ENCODE measurements around the gene KLHDC8A.

The KLHDC8A gene

DNA sequence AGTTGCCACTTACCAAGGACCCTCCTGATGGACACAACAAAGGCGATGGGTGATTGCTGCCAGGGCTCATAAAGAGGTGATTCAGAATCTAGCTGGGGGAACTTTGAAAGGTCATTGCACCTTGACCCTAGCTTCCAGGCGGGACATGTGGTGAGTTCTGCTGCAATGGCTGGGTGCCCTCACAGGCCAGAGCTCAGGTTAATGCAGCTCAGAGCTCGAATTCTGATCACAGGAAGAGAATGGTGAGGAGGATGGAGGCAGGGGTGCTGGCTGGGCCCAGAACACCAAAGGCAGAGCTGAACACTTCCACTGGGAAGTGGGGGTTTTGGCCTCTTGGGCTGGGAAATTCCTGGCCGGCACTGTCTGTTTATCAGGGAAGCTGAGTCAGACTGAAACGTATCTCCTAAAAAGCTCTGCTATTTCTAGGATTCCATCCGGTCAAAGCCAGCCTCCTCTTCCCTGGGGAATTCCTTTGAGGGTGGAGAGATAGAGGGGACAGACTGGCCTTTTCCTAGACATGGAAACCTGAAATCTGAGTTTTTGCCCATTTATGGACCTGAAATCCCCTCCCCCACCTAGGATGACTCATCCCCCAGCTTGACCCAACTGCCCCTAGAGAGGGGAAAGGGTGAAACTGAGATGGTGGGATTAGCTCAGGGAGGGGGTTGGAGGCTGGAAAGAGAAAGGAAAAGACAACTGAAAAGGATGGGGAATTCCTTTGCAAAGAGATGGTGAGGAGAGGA lies 62.4 kb downstream of the KLHDC8A start:
- no peak for DNase-seq

DNA sequence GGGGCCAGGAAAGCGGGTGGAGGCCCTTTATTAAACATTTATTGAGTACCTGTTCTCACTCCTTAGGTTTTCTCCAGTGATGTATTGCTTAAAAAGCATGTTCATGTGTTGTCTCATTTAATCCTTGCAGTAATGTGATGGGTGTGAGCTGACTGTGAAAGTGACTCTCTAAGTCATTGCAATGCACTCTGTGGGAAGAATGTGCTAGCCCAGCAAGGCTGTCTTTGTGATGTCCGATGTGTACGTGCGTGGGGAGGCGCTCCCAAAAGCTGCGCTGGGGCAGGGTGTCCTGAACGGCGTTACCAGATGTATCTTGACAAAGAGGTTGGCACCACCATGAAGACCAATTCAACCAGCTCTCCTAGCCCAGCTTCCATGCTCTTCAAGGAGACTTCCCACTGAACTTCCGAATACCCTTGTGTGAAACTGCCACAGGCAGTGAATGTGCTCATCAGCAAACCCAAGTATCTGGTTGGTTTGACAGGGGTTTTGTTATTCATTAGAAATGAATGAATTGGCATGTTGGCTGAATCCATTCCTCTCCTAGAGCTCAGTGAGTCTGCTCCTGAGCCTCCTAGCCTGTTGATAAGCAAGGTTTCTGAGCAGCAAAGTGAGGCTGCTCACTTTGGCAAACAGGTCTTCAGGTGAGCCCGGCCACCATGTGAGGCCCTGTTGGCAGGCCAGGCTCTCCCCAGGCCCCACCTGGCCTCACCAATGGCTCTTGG lies 63.2 kb downstream of the KLHDC8A start:
- no peak for DNase-seq

GRCh38 chr1:205291596-205291995 lies 65.1 kb downstream of the KLHDC8A start:
- DNase-seq = no peak

DNA sequence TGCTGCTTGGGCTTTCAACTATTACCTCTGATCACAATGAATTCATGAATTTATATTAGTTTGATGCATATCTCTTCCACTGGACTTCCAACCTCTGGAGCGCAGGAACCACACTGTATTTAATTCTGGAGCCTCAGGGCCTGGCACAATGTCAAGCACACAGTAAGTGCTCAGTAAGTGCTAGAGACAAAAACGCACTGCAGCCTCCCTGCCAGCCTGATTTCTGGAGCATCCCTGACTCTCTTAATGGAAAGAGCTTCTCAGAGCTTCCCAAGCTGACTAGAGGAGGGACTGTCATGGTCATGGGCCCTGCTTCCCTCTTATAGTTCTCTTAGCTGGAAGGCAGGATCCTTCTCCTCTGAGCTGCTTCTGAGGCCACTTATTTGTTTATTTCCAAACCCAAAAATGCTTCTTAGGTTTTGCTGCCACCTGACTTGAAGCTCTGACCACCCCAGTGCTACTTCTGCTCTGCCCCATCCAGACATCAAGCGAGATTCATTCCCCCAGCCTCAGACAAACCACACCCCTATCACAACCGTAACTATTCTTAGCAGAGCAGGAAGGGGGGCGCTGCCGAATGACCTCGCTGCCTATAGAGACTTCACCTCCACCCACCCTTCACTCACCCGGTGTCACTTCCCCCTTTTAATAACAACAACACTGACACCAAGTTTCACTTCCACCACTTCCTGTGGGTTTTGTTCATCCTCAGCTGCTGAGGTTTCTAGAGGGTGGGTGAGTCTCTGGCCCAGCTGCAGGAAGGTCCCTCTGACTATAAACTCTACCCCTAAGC lies 68.8 kb downstream of the KLHDC8A start:
- peak in 4 of 5 experiments; percentile 50 to 98 (median 83) for DNase-seq

- no peak for DNase-seq
Observed at GRCh38 chr1:205287076-205287475, 69.6 kb downstream of the KLHDC8A start.

DNA sequence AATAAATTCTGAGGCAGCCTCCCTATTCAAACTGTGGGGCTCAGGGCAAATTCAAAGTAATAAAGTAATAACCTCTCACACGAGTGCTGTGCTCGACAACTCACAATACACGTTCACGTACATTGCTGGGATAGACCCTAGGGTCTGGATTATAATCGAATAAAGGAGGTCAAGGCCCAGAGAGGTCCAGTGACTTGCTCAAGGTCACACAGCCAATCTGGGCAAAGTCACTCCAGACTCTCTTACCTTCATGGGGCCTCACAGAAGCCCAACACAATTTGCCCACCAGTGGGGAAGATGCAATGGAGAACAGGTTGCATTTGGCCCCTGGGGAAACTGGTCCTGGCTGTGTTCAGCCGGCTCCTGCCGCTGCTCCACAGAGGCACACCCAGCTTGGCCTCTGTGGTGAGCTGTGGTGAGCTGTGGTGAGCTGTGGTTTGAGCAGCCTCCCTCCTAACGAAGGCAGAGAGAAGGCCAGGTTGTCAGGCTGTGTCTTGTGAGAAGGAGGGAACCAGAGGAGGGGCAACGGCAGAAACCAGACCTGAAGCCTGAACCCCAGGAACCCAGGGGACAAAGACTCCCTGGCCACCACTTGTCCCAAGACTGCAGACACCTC lies 70.3 kb downstream of the KLHDC8A start:
- peak; percentile 20 to 92 (median 62) for DNase-seq
